ENCODE data around the gene GPR149.

GPR149 gene

GRCh38 chr3:154338008-154338407 is 92.0 kb downstream of the GPR149 start:
- no peak for DNase-seq

DNA sequence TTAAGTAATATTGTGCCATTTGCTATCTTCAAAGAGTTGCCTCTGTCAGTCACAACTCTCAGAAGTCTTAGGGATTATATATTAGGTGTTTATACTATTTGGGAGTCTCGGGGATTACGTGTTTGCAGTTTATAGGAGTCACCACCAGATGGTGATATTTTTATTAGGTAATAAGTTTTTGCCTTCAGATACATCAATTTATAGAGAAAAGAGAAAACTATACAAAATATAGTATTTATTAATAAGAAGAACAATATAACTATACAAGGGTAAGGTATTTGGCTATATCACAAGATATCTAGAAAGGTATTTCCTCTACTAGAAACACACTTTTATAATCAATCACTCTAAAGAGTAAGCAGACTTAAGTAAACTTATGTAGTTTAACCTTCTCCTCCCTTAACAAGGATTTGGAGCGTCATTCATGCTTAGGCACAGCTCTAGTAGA is 95.0 kb downstream of the GPR149 start:
- DNase-seq, result peak; percentile 33

GRCh38 chr3:154327871-154328270 is 102.1 kb downstream of the GPR149 start:
- no peak for DNase-seq

GRCh38 chr3:154324919-154325318 is 105.1 kb downstream of the GPR149 start:
- DNase-seq, result no peak

DNA sequence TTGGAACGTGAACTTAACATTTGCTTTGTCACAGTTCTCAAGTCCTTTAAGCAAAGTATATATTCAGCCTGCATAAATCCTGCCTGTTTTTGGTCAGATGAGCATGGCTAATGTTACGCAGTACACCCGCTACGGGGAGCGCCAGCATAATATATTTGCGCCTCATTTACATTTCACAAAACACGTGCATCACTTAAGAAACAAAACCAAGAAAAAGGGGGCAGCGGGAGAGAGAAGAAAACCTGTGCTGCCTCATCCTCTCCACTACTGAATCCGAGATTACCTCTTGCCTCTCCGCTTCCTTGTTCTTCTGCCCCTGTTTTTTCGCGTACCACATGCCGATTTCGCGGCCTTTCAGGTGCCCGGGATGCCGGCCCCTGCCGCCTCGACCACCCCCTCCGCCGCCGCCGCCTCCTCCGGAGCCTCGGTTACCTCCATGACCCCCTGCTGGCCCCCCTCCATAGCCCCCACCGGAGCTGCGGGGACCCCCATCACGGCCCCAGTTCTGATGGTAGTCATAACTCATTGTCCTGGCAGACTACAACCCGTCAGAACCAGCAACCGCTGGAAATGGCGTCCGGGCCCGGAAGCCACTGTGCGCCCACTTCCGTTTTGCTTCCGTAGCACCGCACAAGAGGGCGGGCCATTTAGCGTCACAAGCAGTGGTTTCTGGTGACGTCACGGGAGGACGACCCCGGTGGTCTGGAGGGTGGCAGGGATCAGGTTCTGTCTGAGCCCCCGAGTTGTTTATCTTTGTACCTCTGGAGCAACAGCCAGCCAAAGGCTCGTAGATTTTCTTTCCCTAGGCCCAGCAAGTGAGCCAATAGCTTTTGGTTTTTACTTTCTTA is 105.9 kb downstream of the GPR149 start, which contains the start of gene DHX36:
TSS of gene DHX36 (minus strand) at position 597 of the 848 bp plus-strand sequence. CDS start at position 526, 71 bp downstream.
- peak; percentile 93 for DNase-seq

DNA sequence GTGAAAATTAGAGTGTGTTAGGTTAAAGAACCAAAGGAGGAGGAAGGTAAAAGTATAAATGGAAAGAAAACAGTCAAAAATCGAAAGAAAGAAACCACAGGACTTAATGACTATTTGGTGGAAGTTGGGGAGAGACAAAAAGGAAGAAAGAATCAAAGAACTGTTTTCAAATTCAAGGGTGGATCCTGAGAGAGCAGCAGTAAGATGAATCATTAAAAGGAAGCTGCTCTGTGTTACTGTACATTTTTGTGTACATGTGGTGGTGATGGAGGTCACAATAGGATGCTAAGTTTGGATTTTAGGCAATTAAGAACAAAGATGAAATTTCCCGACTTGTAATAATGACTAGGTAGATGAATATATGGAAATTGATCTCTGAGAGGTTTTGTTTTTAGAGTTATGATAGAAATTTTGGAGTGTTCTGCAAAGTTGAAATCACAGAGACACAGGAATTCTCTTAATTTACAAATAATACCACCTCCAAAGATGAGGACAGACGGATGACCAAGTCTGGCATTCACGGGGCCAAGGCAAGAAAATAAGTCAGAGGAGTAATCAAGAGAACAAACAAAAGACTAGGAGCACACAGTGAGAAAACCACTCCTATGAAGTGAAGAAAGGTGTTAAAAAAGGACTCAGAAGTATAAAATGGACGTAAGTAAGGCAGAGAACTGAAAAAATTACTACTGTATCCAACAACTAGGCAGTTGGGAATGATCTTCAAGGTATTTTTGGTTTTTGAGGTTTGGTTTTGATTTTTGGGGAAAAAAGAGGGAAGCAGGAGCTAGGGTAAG is 112.8 kb downstream of the GPR149 start:
- DNase-seq, result no peak

- no peak for DNase-seq
Measured at GRCh38 chr3:154314152-154314551, 115.8 kb downstream of the GPR149 start.

GRCh38 chr3:154310840-154311239 is 119.2 kb downstream of the GPR149 start:
- no peak for DNase-seq

GRCh38 chr3:154307363-154307762 is 122.6 kb downstream of the GPR149 start:
- DNase-seq, result no peak

GRCh38 chr3:154304936-154305335 is 125.1 kb downstream of the GPR149 start:
- DNase-seq, result no peak

GRCh38 chr3:154304116-154304786 is 125.7 kb downstream of the GPR149 start:
- DNase-seq, result no peak

GRCh38 chr3:154301561-154301960 is 128.4 kb downstream of the GPR149 start:
- no peak for DNase-seq

- DNase-seq, result peak; percentile 30
Measured at GRCh38 chr3:154294016-154294415, 136.0 kb downstream of the GPR149 start.

- DNase-seq, result no peak
Measured at GRCh38 chr3:154290187-154290586, 139.8 kb downstream of the GPR149 start.

All from midbrain (tissue), 1 donor.